Stimulated activated CD4-positive, alpha-beta T cell treated with anti-CD3 and anti-CD28 coated beads, Interleukin-15, amount 100 ng/mL, for 24 hours (primary cell): Measurements from ENCODE around the gene DNAH9.

Source experiments
- DNase-seq: peaks from one replicate; pipeline ENCODE4 v3.0.0-alpha.2; 2020

The DNAH9 gene

DNA sequence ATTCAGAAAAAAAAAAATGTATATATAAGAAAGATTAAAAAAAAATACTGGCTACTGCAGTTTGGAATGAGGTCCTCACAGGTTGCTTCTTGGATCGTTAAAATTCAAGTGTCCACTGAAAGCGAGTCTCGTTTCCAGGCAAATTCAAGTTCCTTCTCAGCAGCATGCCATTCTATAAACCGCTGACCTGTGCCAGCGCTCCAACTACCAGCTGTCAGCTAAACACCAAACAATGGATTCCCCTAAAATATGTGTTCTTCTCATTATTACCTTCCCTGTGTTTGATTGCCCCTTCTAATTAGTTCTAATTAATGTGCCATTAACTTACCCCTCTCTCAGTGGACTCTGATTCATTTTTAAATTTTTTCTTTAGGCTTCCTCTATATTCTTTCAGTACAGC, 92.4 kb downstream of the DNAH9 start:
- no peak for DNase-seq

DNA sequence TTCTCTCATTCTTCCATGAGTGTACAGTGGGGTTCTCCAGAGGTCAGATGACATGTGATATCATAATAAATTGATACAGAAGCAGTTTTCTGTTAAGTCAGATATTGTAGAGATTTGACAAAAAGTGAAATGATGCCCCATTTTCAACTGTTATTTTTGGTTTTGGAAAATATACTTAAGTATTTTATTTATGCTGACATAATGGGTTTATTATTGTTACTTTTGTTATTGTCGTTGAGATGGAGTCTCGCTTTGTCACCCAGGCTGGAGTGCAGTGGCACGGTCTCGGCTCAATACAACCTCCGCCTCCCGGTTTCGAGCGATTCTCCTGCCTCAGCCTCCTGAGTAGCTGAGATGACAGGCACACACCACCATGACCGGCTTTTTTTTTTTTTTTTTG, 94.4 kb downstream of the DNAH9 start:
- DNase-seq, result no peak

DNA sequence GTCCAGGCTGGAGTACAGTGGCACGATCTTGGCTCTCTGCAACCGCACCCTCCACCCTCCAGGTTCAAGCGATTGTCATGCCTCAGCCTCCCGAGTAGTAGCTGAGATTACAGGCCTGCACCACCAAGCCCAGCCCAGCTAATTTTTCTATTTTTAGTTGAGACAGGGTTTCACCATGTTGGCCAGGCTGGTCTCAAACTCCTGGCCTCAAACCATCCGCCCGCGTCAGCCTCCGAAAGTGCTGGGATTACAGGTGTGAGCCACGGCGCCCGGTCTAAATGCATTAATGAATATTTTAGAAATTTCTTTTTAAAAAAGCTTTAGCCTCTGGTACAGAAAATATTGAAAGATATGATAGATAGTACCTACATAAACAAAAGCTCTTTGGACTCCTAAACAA, 95.0 kb downstream of the DNAH9 start:
- no peak for DNase-seq

GRCh38 chr17:11700668-11701067, 102.4 kb downstream of the DNAH9 start:
- DNase-seq, result no peak

DNA sequence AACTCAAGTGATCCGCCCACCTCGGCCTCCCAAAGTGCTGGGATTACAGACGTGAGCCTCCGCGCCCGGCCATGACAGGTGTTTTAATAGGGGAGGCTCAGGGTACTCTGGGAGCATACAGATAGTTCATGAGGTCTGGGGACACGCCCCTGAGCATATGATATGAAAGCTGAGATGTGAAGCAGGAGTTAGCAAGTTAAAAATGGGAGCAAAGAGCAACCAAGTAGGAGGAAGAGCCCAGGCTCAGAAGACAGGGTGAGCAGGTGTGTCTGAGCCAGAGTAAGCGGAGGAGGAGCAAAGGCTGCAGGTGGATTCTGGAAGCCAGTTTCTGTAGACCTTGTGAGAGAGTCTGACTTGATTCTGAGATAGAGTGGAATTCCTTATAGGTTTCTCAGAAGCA, 103.6 kb downstream of the DNAH9 start:
- no peak for DNase-seq

- DNase-seq, result no peak
Measured at GRCh38 chr17:11704041-11704440, 105.8 kb downstream of the DNAH9 start.

DNA sequence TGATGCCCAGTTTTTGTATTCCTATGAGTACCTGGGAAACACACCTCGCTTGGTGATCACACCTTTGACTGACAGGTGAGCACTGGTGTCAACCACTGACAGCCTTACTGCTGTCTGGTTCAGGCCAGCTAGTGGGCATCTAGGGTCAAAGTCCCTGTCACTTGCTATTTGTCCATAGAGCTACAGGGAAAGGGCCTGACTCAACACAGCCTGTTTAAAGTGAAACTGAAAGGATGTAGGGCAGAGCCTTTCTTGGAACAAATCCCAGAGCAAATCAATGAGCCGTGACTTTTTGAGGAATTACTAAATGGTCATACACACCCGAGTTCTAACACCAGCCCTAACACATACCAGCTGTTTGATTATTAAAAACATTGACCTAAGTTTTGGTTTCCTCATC, 106.8 kb downstream of the DNAH9 start:
- no peak for DNase-seq

DNA sequence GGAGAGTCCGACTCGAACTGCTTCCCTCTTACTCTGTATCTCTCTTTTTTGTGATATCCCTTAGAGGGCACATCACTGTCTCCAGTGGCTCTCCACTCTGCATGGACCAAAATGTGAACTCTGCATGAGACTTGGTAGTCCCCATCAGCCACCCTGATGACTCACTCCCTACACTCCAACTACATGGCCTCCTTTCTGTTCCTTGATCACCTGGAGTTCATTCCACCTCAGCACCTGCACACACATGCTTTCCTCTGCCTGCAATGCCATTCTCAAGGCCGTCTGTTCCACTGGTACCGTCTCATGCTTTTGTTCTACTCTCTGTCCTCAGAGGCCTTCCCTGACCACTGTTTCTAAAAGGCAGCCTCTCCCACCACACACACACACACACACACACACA, 109.3 kb downstream of the DNAH9 start:
- DNase-seq, result no peak

- no peak for DNase-seq
Measured at GRCh38 chr17:11712456-11712855, 114.2 kb downstream of the DNAH9 start.

GRCh38 chr17:11719203-11719602, 120.9 kb downstream of the DNAH9 start:
- DNase-seq, result no peak

DNA sequence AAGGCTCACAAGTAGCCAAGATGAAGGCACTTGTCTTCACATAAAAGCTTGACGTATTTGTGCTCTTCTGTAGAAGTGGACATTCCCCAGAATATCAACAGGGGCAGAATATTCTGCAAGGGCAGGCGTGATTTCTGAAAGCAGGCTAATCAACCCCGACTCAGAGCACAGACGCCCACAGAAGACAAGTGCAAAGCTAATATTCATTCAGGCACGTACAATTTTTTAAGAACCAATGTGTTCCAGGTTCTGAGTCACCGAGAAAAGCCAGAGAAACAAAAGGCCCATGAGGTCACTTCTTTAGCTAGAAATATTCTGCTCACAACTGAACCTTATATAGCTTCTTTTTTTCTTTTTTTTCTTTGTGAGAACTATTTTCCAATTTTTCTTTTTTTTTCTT, 121.6 kb downstream of the DNAH9 start:
- no peak for DNase-seq

DNA sequence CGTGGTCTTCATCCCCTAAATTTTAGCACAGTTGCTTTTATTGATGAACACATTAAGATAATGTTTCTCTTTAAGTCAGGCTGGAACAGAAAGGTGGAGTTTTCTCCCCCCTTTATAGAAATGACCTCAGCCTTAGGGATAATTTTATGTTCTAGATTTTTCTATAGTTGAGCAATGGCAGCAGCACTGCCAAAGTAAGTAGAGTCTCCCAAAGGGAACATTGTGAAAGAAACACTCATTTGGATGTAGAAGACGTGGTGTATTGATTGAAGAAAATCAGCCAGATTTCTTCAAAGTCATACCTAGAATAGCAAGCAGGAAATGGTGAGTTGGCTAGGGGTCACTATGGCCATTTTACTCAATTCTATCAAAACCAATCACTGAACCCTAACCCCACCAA, 122.5 kb downstream of the DNAH9 start:
- no peak for DNase-seq

DNA sequence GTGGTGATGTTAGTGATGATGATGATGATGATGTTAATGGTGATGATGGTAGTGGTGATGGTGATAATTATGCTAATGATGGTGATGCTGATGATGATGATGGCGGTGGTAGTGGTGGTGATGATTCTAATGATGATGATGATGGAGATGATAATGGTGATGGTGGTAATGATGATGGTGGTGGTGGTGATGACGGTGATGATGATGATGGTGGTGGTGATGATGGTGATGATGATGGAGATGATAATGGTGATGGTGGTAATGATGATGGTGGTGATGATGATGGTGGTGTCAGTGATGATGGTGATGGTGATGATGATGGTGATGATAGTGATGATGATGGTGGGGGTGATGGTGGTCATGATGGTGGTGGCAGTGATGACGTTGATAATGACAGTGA, 132.5 kb downstream of the DNAH9 start:
- DNase-seq, result no peak

DNA sequence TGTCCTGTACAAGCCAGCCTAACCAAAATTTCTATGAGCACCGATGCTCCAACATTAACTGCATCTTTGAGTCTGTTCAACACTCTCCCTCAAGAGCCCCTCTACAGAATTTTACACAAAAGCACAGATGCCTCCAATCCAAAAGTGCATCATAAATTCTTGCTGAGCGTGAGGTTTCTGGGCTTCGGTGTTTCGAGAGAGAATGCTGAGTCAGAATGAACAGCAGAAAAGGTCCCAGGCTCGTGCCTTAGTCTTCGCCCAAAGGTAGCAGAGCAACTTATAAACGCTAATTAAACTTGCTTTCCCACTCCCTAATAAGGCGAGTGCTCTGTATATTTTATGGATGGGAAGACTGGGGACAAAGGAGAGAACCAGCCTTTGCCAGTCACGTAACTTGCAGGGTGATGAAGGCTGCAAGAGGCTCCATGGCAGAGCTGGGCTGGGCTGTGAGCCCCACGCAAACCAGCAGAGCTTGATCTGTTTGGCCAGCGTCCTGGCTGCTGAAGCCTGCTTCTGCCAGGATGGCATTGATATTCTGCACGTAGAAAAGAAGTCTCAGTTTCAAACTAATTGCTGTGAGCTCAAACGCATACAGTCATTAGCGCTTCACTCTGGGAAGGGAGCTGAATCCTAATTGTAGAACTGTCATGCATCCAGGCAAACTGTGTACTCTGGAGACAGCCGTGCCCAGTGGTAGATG, 138.5 kb downstream of the DNAH9 start:
- no peak for DNase-seq

GRCh38 chr17:11737313-11737679, 139.0 kb downstream of the DNAH9 start:
- DNase-seq, result no peak

DNA sequence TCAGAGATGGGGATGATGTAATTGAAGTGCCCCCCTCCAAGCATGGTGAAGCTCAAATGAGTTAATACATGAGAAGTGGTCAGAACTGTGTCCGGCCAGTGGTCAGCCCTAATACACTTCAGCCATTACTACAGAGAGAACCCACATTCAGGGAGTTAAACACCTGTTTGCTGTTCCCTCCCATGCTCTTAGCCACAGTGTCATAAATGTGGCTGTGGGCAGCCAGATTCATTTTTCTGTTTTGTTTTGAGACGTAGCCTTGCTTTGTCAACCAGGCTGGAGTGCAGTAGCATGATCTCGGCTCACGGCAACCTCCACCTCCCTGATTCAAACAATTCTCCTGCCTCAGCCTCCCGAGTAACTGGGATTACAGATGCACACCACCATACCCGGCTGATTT, 139.9 kb downstream of the DNAH9 start:
- no peak for DNase-seq

- no peak for DNase-seq
Measured at GRCh38 chr17:11739351-11739750, 141.1 kb downstream of the DNAH9 start.

- no peak for DNase-seq
Measured at GRCh38 chr17:11739848-11740247, 141.6 kb downstream of the DNAH9 start.

- DNase-seq, result no peak
Measured at GRCh38 chr17:11742886-11743285, 144.6 kb downstream of the DNAH9 start.

DNA sequence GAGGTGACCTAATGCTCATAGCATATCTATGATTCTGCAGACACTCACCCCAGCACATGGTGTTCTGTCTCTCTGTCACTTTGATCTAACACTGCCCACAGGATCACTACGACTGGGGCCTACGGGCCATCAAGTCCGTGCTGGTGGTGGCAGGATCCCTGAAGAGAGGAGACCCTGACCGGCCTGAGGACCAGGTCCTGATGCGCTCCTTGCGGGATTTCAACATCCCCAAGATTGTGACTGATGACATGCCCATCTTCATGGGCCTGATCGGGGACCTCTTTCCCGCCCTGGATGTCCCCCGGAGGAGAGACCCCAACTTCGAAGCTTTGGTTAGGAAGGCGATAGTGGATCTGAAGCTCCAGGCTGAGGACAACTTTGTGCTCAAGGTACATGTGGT, 146.4 kb downstream of the DNAH9 start:
- no peak for DNase-seq

DNA sequence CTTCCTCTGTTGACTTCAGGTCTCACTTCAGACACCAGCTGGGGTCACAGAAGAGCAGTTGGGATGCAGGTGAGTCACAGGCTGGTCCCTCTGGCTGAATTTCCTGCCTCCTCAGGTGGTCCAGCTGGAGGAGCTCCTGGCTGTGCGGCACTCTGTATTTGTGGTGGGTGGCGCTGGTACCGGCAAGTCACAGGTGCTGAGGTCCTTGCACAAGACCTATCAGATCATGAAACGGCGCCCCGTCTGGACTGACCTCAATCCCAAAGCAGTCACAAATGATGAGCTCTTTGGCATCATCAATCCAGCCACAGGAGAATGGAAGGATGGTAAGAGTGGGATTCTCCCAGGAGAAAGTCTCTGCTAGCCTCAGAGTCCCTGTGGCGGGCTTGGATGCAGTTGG, 149.2 kb downstream of the DNAH9 start:
- DNase-seq, result no peak

- no peak for DNase-seq
Measured at GRCh38 chr17:11757815-11758214, 159.5 kb downstream of the DNAH9 start.

DNA sequence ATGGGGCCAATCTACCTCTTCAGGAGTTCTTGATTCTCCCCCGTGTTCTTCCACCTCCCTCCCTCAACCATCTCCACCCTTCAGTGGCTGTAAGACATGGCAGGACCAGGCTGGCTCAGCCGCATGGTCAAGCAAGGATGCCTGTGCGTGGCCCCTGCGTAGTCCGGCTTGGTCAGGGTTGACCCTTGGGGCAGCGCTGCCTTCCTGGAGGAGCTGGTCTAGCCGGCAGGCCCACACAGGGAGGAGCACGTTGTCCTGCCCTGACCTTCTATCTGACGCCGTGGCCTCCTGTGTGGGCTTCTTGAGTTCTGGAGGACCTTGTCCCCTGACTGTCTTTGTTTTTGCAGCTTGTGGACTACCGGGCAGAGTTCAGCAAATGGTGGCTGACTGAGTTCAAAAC, 169.8 kb downstream of the DNAH9 start:
- no peak for DNase-seq

- no peak for DNase-seq
Measured at GRCh38 chr17:11768981-11769380, 170.7 kb downstream of the DNAH9 start.

DNA sequence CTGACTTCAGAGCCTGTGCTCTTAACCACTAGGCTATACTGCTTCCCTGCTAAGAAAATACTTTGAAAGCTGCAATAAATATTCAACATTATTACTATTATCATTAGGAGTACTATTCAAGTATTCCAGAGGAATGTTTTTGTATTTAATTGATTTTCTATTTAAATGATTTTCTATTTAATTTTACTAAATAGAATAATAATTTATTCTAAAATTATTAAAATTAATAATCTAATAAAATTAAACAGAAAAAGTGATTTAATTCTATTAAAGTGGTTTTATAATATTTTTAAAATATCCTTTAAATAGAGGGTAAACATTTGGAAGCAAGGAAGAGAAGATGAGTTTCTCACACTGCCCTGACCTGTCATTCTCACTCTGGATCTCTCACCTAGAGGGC, 173.8 kb downstream of the DNAH9 start:
- no peak for DNase-seq

- DNase-seq, result no peak
Measured at GRCh38 chr17:11779892-11780291, 181.6 kb downstream of the DNAH9 start.
